ENCODE data around the gene PDE3B.
"Not testable (repeated sequence)": the region's sequence is repeated elsewhere in the genome, so short reads cannot be mapped to it uniquely, and the experiment has no call there.

PDE3B gene

DNA sequence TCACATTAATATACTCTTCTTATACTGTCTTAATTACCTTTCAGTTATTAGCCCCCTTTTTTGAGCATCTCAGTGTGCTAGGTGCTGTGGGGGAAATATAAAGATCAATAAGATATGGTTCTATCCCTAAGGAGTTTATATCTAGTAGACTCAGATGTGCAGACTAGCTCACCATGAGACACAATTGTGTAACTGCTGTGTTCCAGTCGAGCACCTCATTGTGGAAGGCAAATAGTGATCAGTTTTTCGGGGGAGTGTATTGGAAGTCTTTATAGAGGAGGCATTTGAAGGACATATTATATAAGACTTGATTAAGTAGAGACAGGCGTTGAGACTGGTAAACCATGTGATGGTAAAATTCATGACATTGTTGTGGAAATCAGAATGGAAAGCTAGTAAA lies 11.8 kb downstream of the PDE3B start:
- no CpG with 5 or more reads among the region's 3 CpGs for WGBS (ENCODE audit: extremely low coverage, insufficient coverage, insufficient read length)
- DNase-seq, result no peak
- Histone ChIP-seq H4K8ac (ENCODE audit: low read depth, low read length) (no peak overlapping the region), H3K4ac (ENCODE audit: low read depth, low read length) (no peak overlapping the region), H2BK120ac (ENCODE audit: insufficient read depth, low read length, poor library complexity) (no peak overlapping the region), H3K14ac (ENCODE audit: low read length) (no peak overlapping the region), H3K9me3 (ENCODE audit: insufficient read depth, low read depth, low read length) (no peaks in the 10 kb centered on the region), H4K91ac (ENCODE audit: low read depth, low read length) (no peak overlapping the region), H2BK5ac (ENCODE audit: low read depth, low read length, poor library complexity) (no peak overlapping the region), H4K12ac (ENCODE audit: low read depth, low read length) (no peak overlapping the region), H2BK12ac (ENCODE audit: low read length) (no peak overlapping the region), H3K36me3 (ENCODE audit: control insufficient read depth in 1 of 2, insufficient read depth in 2 of 2, low read length in 2 of 2) (no peaks in the 10 kb centered on the region), H3K18ac (ENCODE audit: low read length) (no peak overlapping the region), H2AFZ (ENCODE audit: insufficient read depth, low read length, poor library complexity) (no peak overlapping the region), H3K27me3 (ENCODE audit: insufficient read depth, low read length) (no peaks in the 10 kb centered on the region), H3K9ac (ENCODE audit: low read length) (no peak overlapping the region), H3K4me2 (ENCODE audit: low read length) (no peak overlapping the region), H3K79me2 (ENCODE audit: control insufficient read depth, insufficient read depth, low read length, poor library complexity) (no peaks in the 10 kb centered on the region), H2AK5ac (ENCODE audit: low read length) (no peak overlapping the region), H3K4me3 (ENCODE audit: low read depth, low read length) (no peak overlapping the region), H3K79me1 (ENCODE audit: low read length) (no peaks in the 10 kb centered on the region), H3K27ac (ENCODE audit: low read depth, low read length) (no peak overlapping the region), H3K4me1 (ENCODE audit: control insufficient read depth in 1 of 2, insufficient read depth in 2 of 2, low read length in 2 of 2) (no peaks in the 10 kb centered on the region), H3K23ac (ENCODE audit: low read length) (no peak overlapping the region)

DNA sequence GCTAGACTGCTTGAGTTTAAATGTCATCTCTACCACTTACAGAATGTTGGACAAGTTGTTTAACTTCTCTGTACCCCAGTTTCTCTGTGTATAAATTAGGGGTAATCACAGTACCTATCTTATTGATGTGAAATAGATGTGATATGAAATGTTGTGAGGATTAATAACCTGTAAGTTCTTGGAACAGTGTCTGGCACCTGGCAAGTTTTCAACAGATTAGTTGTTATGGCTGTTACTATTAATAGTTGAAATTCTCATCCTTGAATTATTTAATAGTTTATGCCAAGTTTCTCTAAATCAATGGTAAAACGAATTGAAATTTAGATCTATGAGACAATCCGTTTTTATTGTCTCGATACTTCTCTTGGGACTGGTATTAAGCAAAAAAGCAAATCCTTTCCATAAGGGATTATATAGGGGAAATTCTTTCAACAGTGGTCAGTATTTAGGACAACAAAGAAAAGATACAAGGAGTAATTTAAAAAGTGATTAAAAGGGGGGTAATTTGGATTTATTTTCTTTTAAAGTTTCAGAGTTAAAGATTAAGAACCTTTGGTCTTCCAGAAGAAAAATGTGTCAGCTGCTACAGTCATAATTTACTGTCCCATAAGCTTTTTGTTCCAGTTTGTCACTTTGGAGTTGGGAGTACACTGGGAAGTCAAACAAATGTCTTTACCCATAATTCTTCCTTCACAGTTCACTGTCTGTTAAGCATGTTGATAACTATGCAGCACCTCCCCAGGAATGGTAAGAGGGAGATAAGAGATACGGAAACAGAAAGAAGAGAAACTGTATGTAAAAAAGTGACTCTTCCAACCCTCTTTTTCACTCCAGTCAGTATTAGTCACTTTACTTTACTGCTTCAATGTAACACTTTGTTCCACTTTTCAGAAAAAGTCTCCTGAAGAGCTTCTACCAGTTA lies 13.2 kb downstream of the PDE3B start:
- H3K4me1 ChIP-seq (ENCODE audit: control insufficient read depth in 1 of 2, insufficient read depth in 2 of 2, low read length in 2 of 2), result no peaks in the 10 kb centered on the region
- H3K14ac ChIP-seq (ENCODE audit: low read length), result no peak overlapping the region
- no peaks in the 10 kb centered on the region for H3K79me1 ChIP-seq (ENCODE audit: low read length)
- no peak overlapping the region for H3K27ac ChIP-seq (ENCODE audit: low read depth, low read length)
- no peak overlapping the region for H3K23ac ChIP-seq (ENCODE audit: low read length)
- DNase-seq, result peak in 1 of 2 donors; percentile 19
- no peak overlapping the region for H4K8ac ChIP-seq (ENCODE audit: low read depth, low read length)
- H2BK12ac ChIP-seq (ENCODE audit: low read length), result no peak overlapping the region
- H2AFZ ChIP-seq (ENCODE audit: insufficient read depth, low read length, poor library complexity), result no peak overlapping the region
- peaks cover 0 to 2% of the 10 kb centered on the region in 2 experiments for H3K36me3 ChIP-seq (ENCODE audit: control insufficient read depth in 1 of 2, insufficient read depth in 2 of 2, low read length in 2 of 2)
- H3K9ac ChIP-seq (ENCODE audit: low read length), result no peak overlapping the region
- no peak overlapping the region for H2BK120ac ChIP-seq (ENCODE audit: insufficient read depth, low read length, poor library complexity)
- no peaks in the 10 kb centered on the region for H3K27me3 ChIP-seq (ENCODE audit: insufficient read depth, low read length)
- no peaks in the 10 kb centered on the region for H3K79me2 ChIP-seq (ENCODE audit: control insufficient read depth, insufficient read depth, low read length, poor library complexity)
- no peak overlapping the region for H3K18ac ChIP-seq (ENCODE audit: low read length)
- no peak overlapping the region for H3K4me3 ChIP-seq (ENCODE audit: low read depth, low read length)
- no peak overlapping the region for H3K4ac ChIP-seq (ENCODE audit: low read depth, low read length)
- no peak overlapping the region for H2BK5ac ChIP-seq (ENCODE audit: low read depth, low read length, poor library complexity)
- H3K4me2 ChIP-seq (ENCODE audit: low read length), result no peak overlapping the region
- H3K9me3 ChIP-seq (ENCODE audit: insufficient read depth, low read depth, low read length), result peaks cover 2% of the 10 kb centered on the region
- no CpG with 5 or more reads among the region's 4 CpGs for WGBS (ENCODE audit: extremely low coverage, insufficient coverage, insufficient read length)
- no peak overlapping the region for H4K91ac ChIP-seq (ENCODE audit: low read depth, low read length)
- H4K12ac ChIP-seq (ENCODE audit: low read depth, low read length), result no peak overlapping the region
- no peak overlapping the region for H2AK5ac ChIP-seq (ENCODE audit: low read length)

DNA sequence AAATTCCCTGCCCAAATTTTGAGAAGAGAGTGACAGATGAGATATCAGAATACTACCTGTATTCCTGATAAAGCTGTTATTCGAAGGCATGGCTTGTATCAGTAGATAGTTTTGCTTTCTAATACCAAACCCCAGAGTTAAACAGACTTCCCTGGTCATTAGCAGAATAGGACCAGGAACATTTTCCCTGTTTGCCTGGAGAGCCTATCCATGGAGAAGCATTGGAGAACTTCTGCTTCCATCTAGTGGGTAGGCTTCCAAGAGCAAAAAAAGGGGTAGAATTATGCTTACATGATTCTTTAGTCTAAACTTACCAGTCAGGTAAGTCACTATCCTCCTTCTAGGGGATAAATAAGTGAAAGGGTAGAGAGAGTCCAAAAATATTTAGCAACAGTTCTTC lies 14.2 kb downstream of the PDE3B start:
- no peak overlapping the region for H2BK120ac ChIP-seq (ENCODE audit: insufficient read depth, low read length, poor library complexity)
- H3K14ac ChIP-seq (ENCODE audit: low read length), result no peak overlapping the region
- H3K4ac ChIP-seq (ENCODE audit: low read depth, low read length), result no peak overlapping the region
- H3K79me2 ChIP-seq (ENCODE audit: control insufficient read depth, insufficient read depth, low read length, poor library complexity), result no peaks in the 10 kb centered on the region
- no peak for DNase-seq
- no peaks in the 10 kb centered on the region for H3K27me3 ChIP-seq (ENCODE audit: insufficient read depth, low read length)
- H2BK5ac ChIP-seq (ENCODE audit: low read depth, low read length, poor library complexity), result no peak overlapping the region
- H2AFZ ChIP-seq (ENCODE audit: insufficient read depth, low read length, poor library complexity), result no peak overlapping the region
- H3K36me3 ChIP-seq (ENCODE audit: control insufficient read depth in 1 of 2, insufficient read depth in 2 of 2, low read length in 2 of 2), result peaks cover 0 to 2% of the 10 kb centered on the region in 2 experiments
- H3K9me3 ChIP-seq (ENCODE audit: insufficient read depth, low read depth, low read length), result peaks cover 2% of the 10 kb centered on the region
- H3K4me2 ChIP-seq (ENCODE audit: low read length), result no peak overlapping the region
- WGBS (ENCODE audit: extremely low coverage, insufficient coverage, insufficient read length), result no CpG with 5 or more reads among the region's 1 CpG
- no peak overlapping the region for H2BK12ac ChIP-seq (ENCODE audit: low read length)
- H3K18ac ChIP-seq (ENCODE audit: low read length), result no peak overlapping the region
- H3K9ac ChIP-seq (ENCODE audit: low read length), result no peak overlapping the region
- no peak overlapping the region for H4K91ac ChIP-seq (ENCODE audit: low read depth, low read length)
- H4K8ac ChIP-seq (ENCODE audit: low read depth, low read length), result no peak overlapping the region
- H3K27ac ChIP-seq (ENCODE audit: low read depth, low read length), result no peak overlapping the region
- H3K4me1 ChIP-seq (ENCODE audit: control insufficient read depth in 1 of 2, insufficient read depth in 2 of 2, low read length in 2 of 2), result no peaks in the 10 kb centered on the region
- no peak overlapping the region for H3K4me3 ChIP-seq (ENCODE audit: low read depth, low read length)
- no peaks in the 10 kb centered on the region for H3K79me1 ChIP-seq (ENCODE audit: low read length)
- no peak overlapping the region for H3K23ac ChIP-seq (ENCODE audit: low read length)
- H4K12ac ChIP-seq (ENCODE audit: low read depth, low read length), result no peak overlapping the region
- H2AK5ac ChIP-seq (ENCODE audit: low read length), result no peak overlapping the region

DNA sequence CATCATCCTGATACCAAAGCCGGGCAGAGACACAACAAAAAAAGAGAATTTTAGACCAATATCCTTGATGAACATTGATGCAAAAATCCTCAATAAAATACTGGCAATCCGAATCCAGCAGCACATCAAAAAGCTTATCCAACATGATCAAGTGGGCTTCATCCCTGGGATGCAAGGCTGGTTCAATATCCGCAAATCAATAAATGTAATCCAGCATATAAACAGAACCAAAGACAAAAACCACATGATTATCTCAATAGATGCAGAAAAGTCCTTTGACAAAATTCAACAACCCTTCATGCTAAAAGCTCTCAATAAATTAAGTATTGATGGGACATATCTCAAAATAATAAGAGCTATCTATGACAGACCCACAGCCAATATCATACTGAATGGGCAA lies 21.3 kb downstream of the PDE3B start:
- not testable (repeated sequence) for H2BK5ac ChIP-seq (ENCODE audit: low read depth, low read length, poor library complexity); H2BK12ac ChIP-seq (ENCODE audit: low read length); H4K12ac ChIP-seq (ENCODE audit: low read depth, low read length); H4K91ac ChIP-seq (ENCODE audit: low read depth, low read length); H3K27ac ChIP-seq (ENCODE audit: low read depth, low read length); H3K23ac ChIP-seq (ENCODE audit: low read length); H3K4me3 ChIP-seq (ENCODE audit: low read depth, low read length); H4K8ac ChIP-seq (ENCODE audit: low read depth, low read length); H2BK120ac ChIP-seq (ENCODE audit: insufficient read depth, low read length, poor library complexity); H3K4ac ChIP-seq (ENCODE audit: low read depth, low read length); H2AFZ ChIP-seq (ENCODE audit: insufficient read depth, low read length, poor library complexity); H3K4me1 ChIP-seq (ENCODE audit: control insufficient read depth in 1 of 2, insufficient read depth in 2 of 2, low read length in 2 of 2); H3K4me2 ChIP-seq (ENCODE audit: low read length); H3K79me2 ChIP-seq (ENCODE audit: control insufficient read depth, insufficient read depth, low read length, poor library complexity); H2AK5ac ChIP-seq (ENCODE audit: low read length); H3K27me3 ChIP-seq (ENCODE audit: insufficient read depth, low read length); H3K9ac ChIP-seq (ENCODE audit: low read length); DNase-seq; H3K14ac ChIP-seq (ENCODE audit: low read length); H3K79me1 ChIP-seq (ENCODE audit: low read length); H3K36me3 ChIP-seq (ENCODE audit: control insufficient read depth in 1 of 2, insufficient read depth in 2 of 2, low read length in 2 of 2); H3K9me3 ChIP-seq (ENCODE audit: insufficient read depth, low read depth, low read length); H3K18ac ChIP-seq (ENCODE audit: low read length)
- no CpG with 5 or more reads among the region's 3 CpGs for WGBS (ENCODE audit: extremely low coverage, insufficient coverage, insufficient read length)

Data from trophoblast cell (in vitro differentiated cells and primary cell).